GM10248 (cell line): Measurements from ENCODE around the gene OSTC.
"Not testable (repeated sequence)": the region's sequence is repeated elsewhere in the genome, so short reads cannot be mapped to it uniquely, and the experiment has no call there.

Source experiments
- CTCF ChIA-PET: fragments of 300-600 bp; sonication (Branson Sonifier 250); formaldehyde crosslinking; extraction: SDS; loops from one replicate; lab custom pipeline; 2021; ENCODE audit warnings: antibody characterized with exemption; lab: Yijun Ruan, JAX
- POLR2A ChIA-PET: fragments of 350-650 bp; sonication (Branson Sonifier 250); formaldehyde crosslinking; extraction: SDS; loops from one replicate; lab custom pipeline; 2020; ENCODE audit warnings: antibody characterized with exemption; lab: Yijun Ruan, JAX
- DNase-seq: peaks from one replicate; pipeline ENCODE4 v3.0.0; 2012; ENCODE audit errors: extremely low spot score
- CTCF ChIP-seq: IDR thresholded peaks from 2 replicates; pipeline ENCODE4 v1.5.1; 2012; ENCODE audit warnings: mild to moderate bottlenecking, low read depth; ENCODE audit errors: extremely low read depth, missing control alignments, control extremely low read depth

OSTC gene

GRCh38 chr4:108703370-108703769 lies 53.0 kb downstream of the OSTC start:
- no peak for DNase-seq
- ChIA-PET CTCF (interaction anchor here (1.3 kb wide), 1 partner anchor 14 kb away, joined by 3 read pairs; no protein-coding TSS in a partner anchor), POLR2A (no interaction called here)
- TF ChIP-seq CTCF = no peak

- no peak for TF ChIP-seq CTCF
- DNase-seq = no peak
- POLR2A ChIA-PET = no interaction called here
- CTCF ChIA-PET = interaction anchor here (1.3 kb wide), 1 partner anchor 14 kb away, joined by 3 read pairs; no protein-coding TSS in a partner anchor
Measured at GRCh38 chr4:108703966-108704365, 53.6 kb downstream of the OSTC start.

- TF ChIP-seq CTCF = no peak
- DNase-seq = no peak
- ChIA-PET CTCF (interaction anchor here (1.0 to 1.1 kb wide), 2 partner anchors 16 to 45 kb away, joined by 3 read pairs; no protein-coding TSS in a partner anchor), POLR2A (no interaction called here)
Measured at GRCh38 chr4:108706289-108706688, 55.9 kb downstream of the OSTC start.

GRCh38 chr4:108709234-108709633 lies 58.8 kb downstream of the OSTC start:
- CTCF ChIA-PET = no interaction called here
- POLR2A ChIA-PET = no interaction called here
- DNase-seq = no peak
- TF ChIP-seq CTCF = no peak

GRCh38 chr4:108709722-108710121 lies 59.3 kb downstream of the OSTC start:
- POLR2A ChIA-PET = no interaction called here
- DNase-seq = no peak
- CTCF ChIA-PET = no interaction called here
- no peak for TF ChIP-seq CTCF

- CTCF ChIA-PET, DNase-seq, POLR2A ChIA-PET: not testable (repeated sequence)
Measured at GRCh38 chr4:108710578-108710977, 60.2 kb downstream of the OSTC start.

- ChIA-PET CTCF (no interaction called here), POLR2A (no interaction called here)
- no peak for DNase-seq
- TF ChIP-seq CTCF = no peak
Measured at GRCh38 chr4:108714880-108715279, 64.5 kb downstream of the OSTC start.
